Gastrocnemius medialis (tissue), 4 donors: ENCODE measurements around the gene HES4.

Experiments
- CTCF ChIP-seq, 5 experiments: fragments of 450-650 bp in 3 of 5; fragments of 200-600 bp in 2 of 5; sonication (generic) in 2 of 5; IDR thresholded peaks in 4 of 5; conservative IDR thresholded peaks in 1 of 5; 1 replicate in 4 of 5; 2 replicates in 1 of 5; pipeline ENCODE4 v1.5.1; 2016 to 2019; ENCODE audit warnings: antibody characterized with exemption in 5 of 5, mild to moderate bottlenecking in 3 of 5, moderate library complexity in 3 of 5
- POLR2A ChIP-seq, 2 donors: fragments of 450-650 bp; IDR thresholded peaks; one replicate each; pipeline ENCODE4 v1.6.1; 2017; ENCODE audit warnings: antibody characterized with exemption in 2 of 2, mild to moderate bottlenecking in 2 of 2, moderate library complexity in 2 of 2

DNA sequence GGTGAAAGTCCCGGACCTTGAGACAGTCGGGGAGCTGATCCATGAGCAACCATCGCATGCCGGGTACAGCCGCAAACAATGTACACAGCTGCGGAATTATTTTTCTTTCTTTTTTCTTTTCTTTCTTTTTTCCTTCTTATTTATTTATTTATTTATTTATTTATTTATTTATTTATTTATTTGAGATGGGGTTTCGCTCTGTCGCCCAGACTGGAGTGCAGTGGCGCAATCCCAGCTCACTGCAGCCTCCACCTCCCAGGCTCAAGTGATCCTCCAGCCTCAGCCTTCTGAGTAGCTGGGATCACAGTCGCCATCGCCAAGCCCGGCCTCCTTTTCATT is 15.5 kb downstream of the HES4 start:
- TF ChIP-seq CTCF (IDR thresholded peaks at IDR 0.05 in 4 of 5, conservative IDR thresholded peaks at IDR 0.05 in 1 of 5) (no peak), POLR2A (IDR thresholded peaks at IDR 0.05) (no peak)
